ENCODE data around the gene TMEM183A. TPM values are rescaled to one million over a fixed set of nuclear protein-coding genes. Genes with fewer than 3 reads are reported as not detected.
A peak's percentile ranks its signal among the peaks of the same experiment; 100 is the strongest.

Gene TMEM183A
- total RNA-seq, 4 donors from 2014 or later = 79.3 to 119 (median 90.0) TPM

- Histone ChIP-seq H3K4me3 (no peak overlapping the region), H3K27ac (no peak overlapping the region), H3K9me3 (no peaks in the 10 kb centered on the region), H3K4me1 (no peaks in the 10 kb centered on the region), H3K27me3 (peaks cover 27% of the 10 kb centered on the region), H3K36me3 (no peaks in the 10 kb centered on the region)
- TF ChIP-seq POLR2AphosphoS5 (IDR thresholded peaks at IDR 0.05) = no peak
- 62 to 63% methylated on average over 5 of the region's 5 CpGs for WGBS, 2 donors (ENCODE audit: low coverage in 1 of 2)
- no peak for ATAC-seq
Measured at GRCh38 chr1:202987922-202988583, 19.1 kb upstream of the TMEM183A start.

GRCh38 chr1:202989879-202990278 lies 17.3 kb upstream of the TMEM183A start:
- no peak overlapping the region for H3K27ac ChIP-seq
- no peak overlapping the region for H3K4me3 ChIP-seq
- no peaks in the 10 kb centered on the region for H3K9me3 ChIP-seq
- H3K4me1 ChIP-seq = no peaks in the 10 kb centered on the region
- ATAC-seq = no peak
- WGBS, 2 donors (ENCODE audit: low coverage in 1 of 2) = 60 to 89% methylated on average over 1 to 2 of the region's 2 CpGs
- peaks cover 45% of the 10 kb centered on the region for H3K27me3 ChIP-seq
- TF ChIP-seq EP300 (IDR thresholded peaks at IDR 0.05) (no peak), POLR2AphosphoS5 (IDR thresholded peaks at IDR 0.05) (no peak), POLR2A (IDR thresholded peaks at IDR 0.05) (no peak), CTCF (IDR thresholded peaks at IDR 0.05) (no peak)
- no peaks in the 10 kb centered on the region for H3K36me3 ChIP-seq

GRCh38 chr1:202991112-202991511 lies 16.1 kb upstream of the TMEM183A start:
- H3K27me3 ChIP-seq = peaks cover 47% of the 10 kb centered on the region
- no peak for ATAC-seq
- no peak for TF ChIP-seq EP300 (IDR thresholded peaks at IDR 0.05)
- TF ChIP-seq POLR2AphosphoS5 (IDR thresholded peaks at IDR 0.05) = no peak
- TF ChIP-seq CTCF (IDR thresholded peaks at IDR 0.05) = no peak
- no peak for TF ChIP-seq POLR2A (IDR thresholded peaks at IDR 0.05)
- H3K4me1 ChIP-seq = no peaks in the 10 kb centered on the region
- no peak overlapping the region for H3K27ac ChIP-seq
- no peaks in the 10 kb centered on the region for H3K9me3 ChIP-seq
- no peak overlapping the region for H3K4me3 ChIP-seq
- no peaks in the 10 kb centered on the region for H3K36me3 ChIP-seq

- Histone ChIP-seq H3K27ac (no peak overlapping the region), H3K9me3 (no peaks in the 10 kb centered on the region), H3K4me1 (no peaks in the 10 kb centered on the region), H3K4me3 (no peak overlapping the region), H3K36me3 (no peaks in the 10 kb centered on the region), H3K27me3 (peaks cover 26% of the 10 kb centered on the region)
- TF ChIP-seq EP300 (IDR thresholded peaks at IDR 0.05) (no peak), CTCF (IDR thresholded peaks at IDR 0.05) (no peak)
- 50% methylated on average over 3 of the region's 3 CpGs; no CpG with 5 or more reads in 1 of the 2 donors for WGBS, 2 donors (ENCODE audit: low coverage in 1 of 2)
- ATAC-seq = no peak
Measured at GRCh38 chr1:202994756-202995155, 12.4 kb upstream of the TMEM183A start.

GRCh38 chr1:202998836-202999750 lies 8.1 kb upstream of the TMEM183A start:
- H3K9me3 ChIP-seq = no peaks in the 10 kb centered on the region
- 29 to 41% methylated on average over 9 to 11 of the region's 14 CpGs for WGBS, 2 donors (ENCODE audit: low coverage in 1 of 2)
- H3K27ac ChIP-seq = no peak overlapping the region
- no peaks in the 10 kb centered on the region for H3K36me3 ChIP-seq
- H3K27me3 ChIP-seq = peaks cover 9% of the 10 kb centered on the region
- no peak for ATAC-seq
- H3K4me3 ChIP-seq = no peak overlapping the region
- no peaks in the 10 kb centered on the region for H3K4me1 ChIP-seq
- TF ChIP-seq CTCF (IDR thresholded peaks at IDR 0.05) (peak; percentile 67 to 78 (median 76)), POLR2A (IDR thresholded peaks at IDR 0.05) (no peak)
